HG02763 (cell line): ENCODE results near the gene FHIT.

Experiments used
- ATAC-seq: cut with Tn5 transposase; IDR thresholded peaks from one replicate; pipeline ENCODE4 v1.9.1; 2021; ENCODE audit warnings: mild to moderate bottlenecking, moderate library complexity; ENCODE audit not compliant: unreplicated experiment

FHIT gene

GRCh38 chr3:60269377-60269776 lies 981.9 kb downstream of the FHIT start:
- ATAC-seq = no peak

GRCh38 chr3:60268123-60268522 lies 983.1 kb downstream of the FHIT start:
- no peak for ATAC-seq

DNA sequence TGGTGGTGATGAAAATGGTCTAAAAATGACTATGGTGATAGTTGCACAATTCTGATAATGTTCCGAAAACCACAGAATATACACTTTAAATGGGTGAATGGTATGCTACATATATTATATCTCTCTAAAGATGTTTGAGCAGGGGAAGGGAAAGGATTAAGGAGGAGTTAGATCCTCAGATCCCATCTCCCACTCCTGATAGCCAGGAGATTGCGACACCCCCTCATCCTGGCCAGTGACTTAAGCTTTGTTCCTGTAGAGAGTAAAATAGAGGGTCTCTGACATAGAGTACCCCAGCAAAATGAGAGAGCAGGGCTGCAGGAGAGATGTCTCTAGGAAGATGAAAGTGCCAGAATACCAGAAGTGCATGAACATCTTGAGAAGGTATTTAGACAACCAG lies 984.8 kb downstream of the FHIT start:
- ATAC-seq = no peak

DNA sequence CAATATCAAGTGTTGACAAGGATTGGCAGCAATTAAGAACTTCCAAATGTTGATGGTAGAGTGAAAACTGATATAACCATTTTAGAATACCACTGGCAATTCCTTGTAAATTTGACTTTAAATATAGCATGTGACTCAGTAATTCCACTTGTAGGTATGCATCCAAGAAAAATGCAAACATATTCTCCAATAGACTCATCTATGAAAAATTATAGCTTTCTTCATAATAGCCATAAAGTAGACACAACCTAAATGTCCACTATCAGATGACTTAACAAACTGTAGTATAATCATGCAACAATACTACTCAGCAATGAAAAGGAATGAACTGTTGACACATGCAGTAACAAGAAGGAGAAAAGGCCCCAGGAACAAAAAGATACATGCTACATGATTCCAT lies 988.1 kb downstream of the FHIT start:
- no peak for ATAC-seq

GRCh38 chr3:60262546-60262945 lies 988.7 kb downstream of the FHIT start:
- no peak for ATAC-seq

DNA sequence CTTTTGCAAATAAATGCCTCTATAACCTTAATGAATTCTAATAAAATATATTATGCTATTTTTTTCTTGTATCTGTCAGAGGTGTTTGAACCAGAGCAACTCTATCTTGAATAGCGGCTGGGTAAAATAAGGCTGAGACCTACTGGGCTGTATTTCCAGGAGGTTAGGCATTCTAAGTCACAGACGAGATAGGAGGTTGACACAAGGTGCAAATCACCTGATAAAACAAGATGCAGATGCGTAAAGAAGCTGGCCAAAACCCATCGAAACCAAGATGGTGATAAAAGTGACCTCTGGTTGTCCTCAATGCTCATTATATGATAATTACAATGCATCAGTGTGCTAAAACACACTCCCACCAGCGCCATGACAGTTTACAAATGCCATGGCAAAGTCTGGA lies 990.7 kb downstream of the FHIT start:
- no peak for ATAC-seq

DNA sequence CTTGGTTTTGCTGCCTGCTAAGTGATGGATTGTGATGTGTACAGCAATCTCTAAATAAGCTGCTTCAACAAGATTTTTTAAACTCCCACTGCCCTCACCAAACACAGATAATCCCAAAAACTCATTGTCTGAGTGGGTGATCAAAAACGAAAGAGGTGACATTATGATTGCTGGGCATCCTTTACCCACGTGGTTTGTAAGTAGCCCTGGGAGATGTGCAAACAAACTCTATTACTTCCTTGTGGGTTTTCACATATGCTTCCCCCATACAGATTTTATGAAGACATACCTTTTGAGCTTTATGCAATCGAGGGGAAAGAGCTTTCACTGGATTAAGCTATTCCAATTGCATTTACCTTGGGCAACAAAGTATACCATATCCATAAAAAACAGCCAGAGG lies 1000.4 kb downstream of the FHIT start:
- no peak for ATAC-seq

DNA sequence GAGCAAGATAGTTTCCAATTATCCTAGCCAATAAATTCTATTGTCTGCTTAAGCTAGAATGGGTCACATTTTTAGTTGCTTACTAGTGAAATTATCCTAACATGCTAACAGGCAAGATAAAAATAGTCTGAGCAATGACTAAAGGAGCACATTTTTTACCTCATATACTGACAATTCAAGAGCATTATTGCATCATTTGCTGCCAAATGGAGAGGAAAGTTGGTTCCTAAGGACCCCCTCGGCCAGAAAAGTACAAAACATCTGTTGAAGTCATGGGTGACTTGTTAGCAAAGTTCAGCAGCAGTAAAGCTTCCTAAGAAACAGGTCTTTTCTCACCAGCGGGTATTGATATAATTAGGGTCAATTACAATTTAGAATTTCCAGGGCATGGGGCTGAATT lies 1001.0 kb downstream of the FHIT start:
- ATAC-seq = no peak

DNA sequence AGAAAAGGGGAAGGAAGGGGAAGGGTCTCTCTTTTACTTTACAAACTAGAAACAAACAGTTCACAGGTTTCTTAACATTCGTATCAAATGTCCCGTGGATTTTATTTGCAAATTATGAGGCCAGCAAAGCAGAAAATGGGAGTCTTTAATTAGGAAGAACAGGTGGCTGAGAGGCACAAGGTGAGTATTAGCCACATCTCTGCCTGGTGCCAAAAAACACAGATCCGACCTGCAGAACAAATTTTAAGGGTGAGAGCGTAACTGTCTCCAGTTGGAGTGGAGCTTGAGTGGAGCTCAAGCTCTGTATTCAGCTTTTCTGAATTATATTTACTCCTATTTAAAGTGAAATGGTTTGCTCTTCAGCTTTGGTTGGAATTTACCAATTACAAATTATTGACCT lies 1004.9 kb downstream of the FHIT start:
- no peak for ATAC-seq

DNA sequence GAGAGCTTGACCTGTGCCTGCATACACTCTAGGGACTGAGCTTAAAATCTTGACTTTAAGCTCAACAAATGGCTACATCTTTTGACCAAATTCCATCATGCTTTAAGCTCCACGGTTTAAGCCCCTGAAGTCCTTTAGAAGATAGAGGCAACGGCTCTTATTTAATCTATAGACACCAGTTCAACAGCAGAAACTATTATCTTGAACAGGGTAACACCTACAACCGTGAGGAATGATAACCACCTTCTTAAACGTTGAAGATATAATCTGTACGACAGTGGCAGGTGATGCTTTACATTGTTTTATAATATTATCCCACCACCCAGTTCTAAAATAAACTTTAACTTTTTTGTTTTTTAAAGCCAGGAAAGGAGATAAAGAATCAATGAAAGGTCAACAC lies 1007.8 kb downstream of the FHIT start:
- no peak for ATAC-seq

DNA sequence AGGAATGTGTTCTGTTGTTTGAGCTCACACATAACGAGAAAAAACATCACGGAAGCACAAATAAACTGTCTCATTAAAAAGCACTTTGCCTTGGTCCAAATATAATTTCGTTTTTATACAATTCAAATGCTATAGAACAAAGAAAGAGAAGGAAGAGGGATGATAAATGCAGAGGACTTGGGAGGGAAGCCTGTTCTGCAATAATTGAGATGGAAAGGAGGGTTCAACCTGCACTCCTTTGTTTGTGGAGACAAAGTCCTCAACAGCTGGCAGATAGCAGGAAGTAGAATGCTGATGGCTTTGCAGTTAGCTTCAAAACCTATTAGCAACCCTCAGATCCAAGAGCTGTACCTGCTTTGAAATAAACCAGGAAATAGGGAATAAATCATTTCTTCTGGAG lies 1010.8 kb downstream of the FHIT start:
- no peak for ATAC-seq

GRCh38 chr3:60238550-60238949 lies 1012.7 kb downstream of the FHIT start:
- ATAC-seq = no peak

DNA sequence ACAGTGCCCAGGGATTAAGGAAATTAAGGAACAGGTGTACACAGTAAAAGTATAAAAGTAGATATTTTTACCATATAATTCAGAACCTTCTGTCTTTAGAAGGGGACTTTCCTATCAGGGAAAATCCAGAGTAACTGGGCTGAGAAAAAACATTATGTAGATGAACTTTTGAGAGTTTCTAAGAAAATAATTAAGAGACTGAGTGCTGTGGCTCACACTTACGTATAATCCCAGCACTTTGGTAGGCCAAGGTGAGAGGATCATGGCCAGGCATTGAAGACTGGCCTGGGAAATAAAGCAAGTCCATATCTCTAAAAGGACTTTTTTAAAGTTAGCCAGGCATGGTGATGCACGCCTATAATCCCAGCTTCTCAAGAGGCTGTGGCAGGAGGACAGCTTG lies 1021.8 kb downstream of the FHIT start:
- ATAC-seq = no peak

DNA sequence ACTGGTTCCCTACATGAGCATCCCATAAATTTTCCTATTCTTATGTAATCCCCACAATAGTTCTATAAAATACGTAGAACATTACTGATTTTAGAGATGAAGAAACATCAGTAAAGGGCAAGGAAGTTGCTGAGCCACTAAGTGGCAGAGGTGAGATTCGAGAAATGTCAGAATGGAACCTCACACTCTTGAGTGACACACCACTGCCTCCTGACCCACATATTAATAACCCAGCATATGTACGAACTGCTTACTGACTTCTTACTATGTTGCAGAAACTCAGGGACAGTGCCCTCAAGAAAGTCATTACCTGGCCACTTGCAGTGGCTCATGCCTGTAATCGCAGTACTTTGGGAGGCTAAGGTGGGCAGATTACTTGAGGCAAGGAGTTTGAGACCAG lies 1022.4 kb downstream of the FHIT start:
- ATAC-seq = no peak

DNA sequence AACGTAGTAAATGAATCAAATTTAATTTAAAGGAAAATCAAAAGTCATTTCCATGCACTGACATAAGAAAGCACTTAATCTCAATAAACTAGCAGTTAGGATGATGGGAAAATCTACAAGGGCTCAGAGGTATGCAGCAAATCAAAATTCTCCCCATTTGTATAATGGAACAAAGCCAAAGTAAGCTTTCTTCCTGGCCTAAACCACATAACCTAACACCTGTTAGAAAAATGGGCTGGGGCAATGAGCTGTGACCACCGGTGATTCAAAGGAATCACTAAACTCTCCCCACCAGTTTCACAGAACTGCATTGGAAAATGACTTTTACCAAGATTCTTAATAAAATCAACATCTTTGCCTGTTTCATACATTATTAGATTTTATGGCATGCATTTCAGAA lies 1024.3 kb downstream of the FHIT start:
- ATAC-seq = no peak

- no peak for ATAC-seq
These were observed 1025.4 kb downstream of the FHIT start for GRCh38 chr3:60225848-60226247.

GRCh38 chr3:60220768-60221167 lies 1030.5 kb downstream of the FHIT start:
- no peak for ATAC-seq

DNA sequence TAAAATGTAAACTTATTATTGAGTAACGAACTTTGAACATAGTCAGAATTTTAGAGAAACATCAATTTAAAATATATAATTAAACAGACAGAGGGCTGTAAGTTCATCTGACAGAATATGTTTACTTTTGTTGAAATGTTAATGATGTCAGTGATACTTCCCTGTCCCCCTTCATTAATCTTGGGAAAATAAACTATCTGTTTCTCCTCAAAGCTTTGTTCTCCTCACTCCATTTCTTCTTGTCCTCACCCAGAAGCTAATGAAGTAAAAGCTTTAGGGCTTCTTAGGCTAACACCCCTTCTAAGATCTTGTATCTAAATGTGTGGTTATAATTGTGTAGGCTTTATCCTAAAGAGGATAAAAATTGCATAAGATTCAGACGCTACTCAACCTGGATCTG lies 1031.8 kb downstream of the FHIT start:
- no peak for ATAC-seq

- no peak for ATAC-seq
These were observed 1033.9 kb downstream of the FHIT start for GRCh38 chr3:60217156-60217911.

GRCh38 chr3:60216462-60217075 lies 1034.7 kb downstream of the FHIT start:
- no peak for ATAC-seq

DNA sequence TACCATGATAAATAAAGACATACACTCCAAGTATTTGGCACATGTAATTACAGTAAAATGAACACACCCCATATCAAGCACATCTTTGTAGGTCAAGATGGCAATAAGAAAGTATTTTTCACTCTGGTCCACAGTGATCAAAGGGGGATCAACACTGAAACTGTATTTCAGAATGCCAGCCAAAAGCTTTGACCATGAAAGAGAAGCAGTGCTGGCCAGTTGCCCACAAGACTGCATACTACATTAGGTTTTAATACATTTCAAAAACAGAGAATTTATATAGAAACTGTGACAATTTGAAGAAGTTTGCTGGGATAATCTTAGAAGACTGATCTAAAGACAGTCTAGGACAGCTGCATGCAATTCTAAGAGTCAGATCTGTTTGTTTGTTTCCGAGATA lies 1035.3 kb downstream of the FHIT start:
- ATAC-seq = no peak

DNA sequence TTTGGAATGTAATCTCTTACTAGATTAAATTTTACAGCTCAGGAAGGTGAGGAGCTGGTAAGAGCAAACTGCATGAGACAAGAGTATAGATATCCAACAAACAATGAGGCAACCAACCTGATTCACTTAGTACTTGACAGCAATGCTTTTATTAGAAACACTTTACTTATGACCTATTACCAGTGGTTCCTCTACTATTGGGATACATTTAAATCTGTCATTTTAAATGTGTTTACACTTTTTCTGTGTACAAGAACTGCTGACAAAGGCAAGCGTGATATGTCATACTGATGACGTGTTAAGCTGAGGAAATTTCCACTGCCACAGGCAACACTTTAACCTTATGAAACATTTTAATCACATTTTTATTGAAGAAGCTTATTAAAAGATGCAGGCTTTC lies 1043.3 kb downstream of the FHIT start:
- ATAC-seq = no peak

- no peak for ATAC-seq
These were observed 1045.0 kb downstream of the FHIT start for GRCh38 chr3:60206206-60206605.
